Stimulated activated CD4-positive, alpha-beta T cell treated with anti-CD3 and anti-CD28 coated beads, TNF-alpha, amount 100 ng/mL, for 1 hour (primary cell): ENCODE results near the gene C1QL2.
A peak's percentile ranks its signal among the peaks of the same experiment; 100 is the strongest.

Experiments used
- DNase-seq, 3 donors: peaks; one replicate each; pipeline ENCODE4 v3.0.0-alpha.2; 2020; ENCODE audit warnings: low read depth in 3 of 3, low spot score in 1 of 3

The C1QL2 gene

GRCh38 chr2:119179991-119180390 lies 21.4 kb upstream of the C1QL2 start:
- no peak for DNase-seq

- no peak for DNase-seq
Observed at GRCh38 chr2:119179202-119179601, 20.7 kb upstream of the C1QL2 start.

DNA sequence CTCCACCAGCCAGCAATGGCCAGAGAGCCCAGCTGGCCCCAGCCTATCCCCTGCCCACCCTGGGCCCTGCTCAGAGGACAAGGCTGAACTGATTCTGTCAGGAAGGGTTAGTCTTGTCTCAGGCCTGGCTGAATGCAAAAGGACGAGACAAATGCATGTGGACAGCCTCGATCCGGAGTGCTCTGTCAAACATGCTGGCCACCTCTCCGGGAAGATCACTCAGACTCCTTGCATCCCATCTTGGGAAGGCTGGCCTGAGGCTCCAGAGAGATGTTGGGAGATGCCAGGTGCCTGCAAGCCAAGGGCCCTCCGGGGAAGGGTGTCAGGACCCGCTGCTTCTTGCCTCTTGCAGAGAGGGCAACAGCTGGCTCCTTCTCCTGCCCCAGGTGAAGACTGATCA lies 20.2 kb upstream of the C1QL2 start:
- DNase-seq: no peak

GRCh38 chr2:119177838-119178190 lies 19.3 kb upstream of the C1QL2 start:
- no peak for DNase-seq

- DNase-seq: no peak
Observed at GRCh38 chr2:119177171-119177837, 18.8 kb upstream of the C1QL2 start.

- no peak for DNase-seq
Observed at GRCh38 chr2:119175517-119175916, 17.0 kb upstream of the C1QL2 start.

DNA sequence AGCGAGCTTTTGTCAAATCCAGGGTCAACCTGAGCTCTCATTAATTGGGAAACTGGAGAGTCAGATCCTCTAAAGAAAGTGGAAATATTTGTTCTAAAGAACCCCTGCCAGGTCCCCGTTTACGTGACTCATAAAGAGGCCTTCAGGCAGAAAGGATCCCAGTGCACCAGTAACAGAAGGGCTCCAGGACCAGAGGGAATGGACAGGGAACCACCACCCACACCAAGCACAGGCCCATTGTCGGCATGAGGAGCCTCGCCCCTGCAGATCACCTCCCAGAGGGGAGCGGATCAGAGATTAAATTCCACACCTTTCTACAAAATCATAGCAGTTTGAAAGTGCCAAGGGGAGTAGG lies 16.4 kb upstream of the C1QL2 start:
- no peak for DNase-seq

DNA sequence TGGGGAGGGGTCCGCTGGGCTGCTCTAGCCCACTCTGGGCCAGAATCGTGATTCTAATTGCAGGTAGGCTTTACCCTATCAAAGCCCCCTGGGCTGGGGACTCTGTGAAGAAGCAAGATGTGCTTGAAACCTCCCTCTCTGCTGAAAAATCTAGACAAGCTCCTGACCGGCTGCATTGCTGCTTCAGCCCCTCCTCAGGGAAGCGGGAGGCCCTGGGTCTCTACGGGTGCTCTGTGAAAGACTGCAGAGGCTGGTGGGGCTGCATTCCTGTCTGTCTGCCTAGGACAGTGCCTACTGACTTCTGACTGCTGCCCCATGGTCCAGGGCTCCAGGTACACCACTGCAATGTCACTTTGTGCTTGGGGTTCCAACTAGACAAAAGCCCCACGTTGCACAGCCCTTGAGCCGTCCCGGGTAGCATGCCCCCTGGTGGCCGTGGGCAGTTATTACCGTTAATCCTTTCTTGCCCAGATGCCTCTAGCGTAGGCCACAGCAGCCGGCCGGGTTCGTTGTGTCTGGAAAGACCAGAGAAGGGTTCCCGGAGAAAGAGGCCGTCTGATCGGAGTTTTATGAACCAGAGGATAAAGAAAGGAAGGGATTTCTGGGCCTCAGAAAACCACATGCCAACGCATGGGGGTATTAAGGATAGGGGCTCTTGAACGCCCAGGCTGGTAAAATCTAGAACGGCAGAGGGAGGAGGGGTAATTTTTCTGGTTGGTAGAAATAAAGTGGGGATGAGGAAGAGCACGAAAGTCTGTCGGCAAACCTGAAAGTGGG lies 15.9 kb upstream of the C1QL2 start:
- peak; percentile 14 to 44 (median 20) for DNase-seq

DNA sequence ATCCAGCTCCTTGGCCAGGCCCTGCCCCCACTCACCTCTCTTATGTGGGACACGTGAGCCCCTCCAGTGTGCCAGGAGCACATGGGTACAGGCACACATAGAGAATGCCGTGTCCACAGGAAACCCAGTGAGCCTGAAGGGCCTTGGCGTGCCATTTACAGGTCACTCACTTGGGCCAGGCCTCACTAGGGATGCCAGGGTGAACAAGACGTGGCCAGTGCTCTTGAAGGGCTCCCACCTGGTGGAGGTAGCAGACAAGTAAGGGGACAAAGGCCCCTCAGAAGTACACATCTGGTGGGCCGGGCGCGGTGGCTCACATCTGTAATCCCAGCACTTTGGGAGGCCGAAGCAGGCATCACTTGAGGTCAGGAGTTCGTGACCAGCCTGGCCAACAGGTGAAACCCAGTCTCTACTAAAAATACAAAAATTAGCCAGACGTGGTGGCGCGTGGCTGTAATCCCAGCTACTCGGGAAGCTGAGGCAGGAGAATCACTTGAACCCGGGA lies 15.1 kb upstream of the C1QL2 start:
- no peak for DNase-seq

DNA sequence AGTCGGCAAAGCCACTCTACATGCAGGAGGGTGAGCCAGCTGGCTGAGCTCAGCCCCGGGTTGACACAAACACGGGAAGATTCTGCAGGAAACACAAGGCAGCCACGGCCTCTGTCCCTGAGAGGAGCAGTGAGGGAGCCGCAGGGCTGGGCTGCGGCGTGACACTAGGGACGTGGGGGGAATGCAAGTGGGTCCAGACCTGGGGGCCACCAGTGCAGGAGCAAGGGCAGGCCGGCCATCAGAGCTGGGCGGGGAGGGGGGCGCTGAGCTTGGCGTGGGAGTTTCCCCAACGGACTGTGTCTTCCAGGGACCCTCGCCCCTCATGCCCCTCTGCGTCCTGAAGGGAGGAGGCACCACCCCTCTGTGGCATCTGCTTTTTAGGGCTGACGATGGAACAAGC lies 12.0 kb upstream of the C1QL2 start:
- DNase-seq: no peak

DNA sequence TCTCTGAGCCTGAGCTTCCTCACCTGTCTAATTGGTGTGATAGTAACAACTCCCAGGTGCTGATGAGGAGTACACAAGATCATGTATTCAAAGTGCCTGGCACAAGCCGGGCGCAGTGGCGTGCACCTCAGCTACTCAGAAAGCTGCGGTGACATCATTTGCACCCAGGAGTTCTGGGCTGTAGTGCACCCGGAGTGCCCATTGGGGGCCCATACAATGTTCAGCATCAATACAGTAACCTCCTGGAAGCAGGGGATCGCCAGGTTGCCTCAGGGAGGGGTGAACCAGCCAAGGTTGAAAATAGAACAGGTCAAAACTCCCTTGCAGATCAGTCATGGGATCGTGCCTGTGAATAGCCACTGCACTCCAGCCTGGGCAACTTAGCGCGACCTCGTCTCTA lies 11.2 kb upstream of the C1QL2 start:
- no peak for DNase-seq

DNA sequence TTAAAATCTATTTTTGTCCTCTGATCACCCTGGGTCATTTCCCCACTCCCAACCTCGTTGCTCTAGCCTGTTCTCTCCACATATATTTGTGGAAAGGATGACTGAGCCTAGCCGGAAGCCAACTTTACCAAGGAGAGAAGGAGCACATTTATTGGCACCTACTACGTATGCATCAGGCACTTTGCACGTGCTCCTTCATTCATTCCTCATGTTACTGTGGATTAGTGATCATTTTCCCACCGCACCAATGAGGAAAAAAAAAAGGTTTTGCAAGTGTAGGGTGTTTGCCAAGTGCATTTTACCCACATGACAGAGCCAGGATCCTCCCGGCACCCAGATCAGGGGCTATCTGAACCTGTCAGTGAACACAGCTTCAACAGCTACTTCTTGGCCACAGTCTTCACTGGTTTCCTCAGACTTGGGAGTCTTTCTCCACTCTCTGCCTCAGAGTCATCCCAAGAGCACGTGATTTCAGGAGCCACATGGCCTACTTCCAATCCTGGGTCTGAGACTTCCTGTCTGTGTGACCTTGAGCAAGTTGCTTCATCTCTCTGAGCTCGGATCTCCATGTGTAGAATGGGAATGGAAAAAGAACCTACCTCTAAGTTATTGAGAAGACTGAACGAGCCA lies 1.9 kb upstream of the C1QL2 start:
- no peak for DNase-seq

- DNase-seq: no peak
Observed at GRCh38 chr2:119157850-119158511, 570 bp downstream of the C1QL2 start.

DNA sequence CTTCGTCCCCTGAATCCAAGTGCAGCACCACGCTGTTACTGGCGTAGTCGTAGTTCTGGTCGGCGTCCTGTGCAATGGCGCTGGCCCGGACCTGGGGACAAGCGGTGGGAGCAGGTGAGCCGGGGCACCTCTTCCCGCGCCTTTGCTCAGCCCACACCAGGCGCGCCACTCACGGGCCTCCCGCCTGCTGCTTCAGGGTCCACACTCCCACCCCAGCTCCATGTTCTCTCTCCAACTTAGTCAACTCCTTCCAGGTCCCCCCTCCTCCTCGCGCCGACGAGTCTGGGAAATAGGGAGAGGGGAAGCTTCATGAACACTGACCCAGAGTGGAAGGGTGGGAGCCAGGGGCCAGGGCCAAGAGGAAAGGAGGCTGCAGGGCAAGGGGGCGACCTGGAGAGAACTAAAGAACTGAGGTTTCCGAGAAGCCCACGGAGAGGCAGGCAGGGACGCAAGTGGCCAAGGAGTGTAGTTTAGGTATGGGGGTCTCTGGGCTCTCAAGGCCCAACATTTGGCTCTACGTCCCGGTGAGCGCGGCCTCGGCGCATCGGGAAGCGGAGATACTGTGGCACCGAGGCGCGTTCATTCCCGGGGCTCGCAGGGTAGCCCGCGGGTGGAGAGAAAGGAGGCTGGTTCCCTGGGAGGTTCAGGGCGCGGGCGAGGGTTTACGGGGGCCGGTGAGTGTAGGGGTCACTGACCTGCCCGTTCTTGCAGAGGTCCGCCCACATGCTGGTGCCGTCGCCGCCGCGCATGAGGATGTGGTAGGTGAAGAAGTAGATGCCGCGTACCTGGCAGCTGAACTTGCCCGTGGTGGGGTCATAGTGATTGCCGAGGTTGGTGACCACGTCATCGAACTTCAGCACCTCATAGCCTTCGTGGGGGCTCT lies 1.4 kb downstream of the C1QL2 start:
- no peak for DNase-seq

DNA sequence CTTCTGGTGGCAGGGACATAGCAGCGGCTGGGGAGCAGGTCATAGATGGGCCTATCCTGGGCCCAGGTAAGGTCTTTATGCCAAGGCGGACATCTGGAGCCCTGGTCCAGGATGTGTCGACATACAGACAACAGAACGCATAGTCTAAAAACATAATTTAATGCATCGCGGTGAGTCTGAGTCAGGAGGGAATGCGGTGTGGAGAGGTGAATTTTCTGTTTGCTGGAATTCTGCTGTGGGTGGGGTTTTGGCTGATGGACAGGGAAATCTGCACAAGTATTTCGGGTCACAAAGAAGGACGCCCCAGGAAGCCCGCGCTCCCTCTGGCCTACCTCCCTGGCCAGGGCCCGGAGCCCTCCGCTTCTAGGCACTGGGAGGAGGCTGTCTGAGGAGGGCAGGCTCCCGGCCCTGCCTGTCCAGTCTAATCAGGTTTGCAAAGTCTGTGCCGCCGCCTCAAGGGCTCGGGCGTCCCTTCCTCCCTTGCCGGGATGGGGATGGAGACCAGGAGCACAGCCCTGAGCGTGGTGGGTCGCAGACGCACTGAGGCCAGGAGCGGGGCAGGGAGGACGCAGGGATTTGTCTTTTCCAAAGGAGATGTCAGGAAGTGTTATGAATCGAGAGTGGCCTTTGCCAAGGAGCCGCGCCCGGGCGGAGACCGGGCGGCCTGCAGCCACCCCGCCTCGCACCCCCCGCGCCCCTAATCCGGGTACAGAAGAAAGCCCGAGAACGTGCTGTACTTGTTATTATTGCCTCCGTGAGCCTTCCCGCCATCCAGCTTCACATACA lies 2.3 kb downstream of the C1QL2 start:
- DNase-seq: no peak

DNA sequence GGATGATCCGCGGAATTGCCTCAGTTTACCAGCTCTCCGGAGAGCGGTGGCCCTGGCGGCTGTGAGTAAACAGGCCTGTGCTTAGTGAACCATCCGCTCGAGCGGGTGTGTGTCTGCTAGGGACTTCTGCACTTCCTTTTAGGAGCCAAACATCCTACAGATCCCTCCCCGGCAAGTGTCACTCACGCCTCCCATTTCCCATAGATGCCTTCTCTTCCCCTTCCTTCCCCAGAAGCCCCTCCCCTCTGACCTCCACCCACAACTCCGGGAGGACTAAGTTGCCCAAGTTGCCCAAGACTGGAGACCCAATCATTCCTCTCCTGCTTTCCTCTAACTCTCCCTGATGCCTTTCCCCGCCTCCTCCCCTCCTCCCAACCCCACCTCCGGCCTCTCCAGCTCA lies 2.9 kb downstream of the C1QL2 start:
- no peak for DNase-seq

- DNase-seq: no peak
Observed at GRCh38 chr2:119154076-119154475, 4.5 kb downstream of the C1QL2 start.

DNA sequence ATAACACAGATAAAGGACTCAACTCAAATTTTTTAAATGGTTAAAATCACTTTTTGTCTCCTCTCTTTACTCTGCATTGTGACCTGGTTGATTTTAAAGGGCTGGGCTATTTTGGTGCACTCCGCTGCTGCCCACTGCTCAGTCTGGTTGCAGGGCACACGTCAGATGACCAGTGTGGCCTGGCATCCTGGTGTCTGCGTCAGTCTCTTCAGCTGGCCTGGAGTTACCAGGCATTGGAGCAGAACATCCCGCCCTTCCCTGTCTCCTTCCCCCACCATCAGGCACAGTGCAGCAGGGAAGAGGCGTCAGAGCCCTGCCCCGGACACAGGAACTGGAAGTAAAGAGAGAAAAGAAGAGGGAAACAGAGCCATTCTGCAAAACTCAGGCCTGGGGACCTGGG lies 8.9 kb downstream of the C1QL2 start:
- no peak for DNase-seq

DNA sequence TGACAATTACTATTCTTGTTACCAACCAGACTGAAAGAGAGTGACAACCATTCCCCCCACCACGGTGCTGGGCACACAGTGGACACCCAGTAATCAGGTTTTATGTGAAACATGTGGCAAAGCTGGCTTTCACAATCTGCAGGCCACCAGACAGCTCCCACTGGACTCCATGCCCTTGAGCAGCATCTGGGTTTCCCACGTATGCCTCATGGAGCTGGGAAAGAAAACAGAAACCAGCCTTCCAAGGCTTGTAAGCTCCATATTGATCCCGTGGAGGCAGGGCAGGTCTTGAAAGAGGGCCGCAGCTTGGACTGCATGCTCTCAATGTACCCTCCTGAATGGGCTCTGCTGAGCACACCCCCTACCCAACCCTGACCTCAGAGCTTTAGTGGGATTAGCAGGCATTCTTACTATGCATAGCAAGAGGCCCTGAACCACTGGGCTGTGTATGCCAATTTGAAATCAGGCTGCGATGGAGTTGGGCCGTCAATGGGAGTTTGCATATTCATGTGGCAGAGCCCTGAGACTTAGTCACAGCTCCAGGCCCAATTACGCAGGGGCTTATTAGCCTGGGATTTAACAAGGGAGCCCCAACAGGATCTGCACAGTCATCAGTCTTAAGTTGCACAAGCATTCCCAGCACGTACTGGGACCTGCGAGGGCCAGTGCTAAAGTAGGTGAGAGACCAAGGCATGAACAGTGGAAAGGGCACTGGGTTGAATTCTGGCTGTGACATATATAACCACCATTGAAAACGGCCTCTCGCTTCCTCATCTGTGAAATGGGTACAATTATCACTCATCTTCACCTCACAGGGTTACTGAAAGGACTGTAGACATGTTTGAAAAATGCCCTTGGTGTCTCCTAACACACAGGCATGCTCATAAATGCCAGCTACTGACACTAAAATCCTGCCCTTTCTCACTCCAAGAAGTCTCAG lies 10.5 kb downstream of the C1QL2 start:
- DNase-seq: no peak
